CD4-positive, alpha-beta T cell treated with Interferon alpha-2 for 1 hour (primary cell): Measurements from ENCODE around the gene FBXL17.
"Not testable (repeated sequence)": the region's sequence is repeated elsewhere in the genome, so short reads cannot be mapped to it uniquely, and the experiment has no call there.

Experiments
- DNase-seq, 2 donors: peaks; one replicate each; pipeline ENCODE4 v3.0.0-alpha.2; 2020 to 2022

The FBXL17 gene

DNA sequence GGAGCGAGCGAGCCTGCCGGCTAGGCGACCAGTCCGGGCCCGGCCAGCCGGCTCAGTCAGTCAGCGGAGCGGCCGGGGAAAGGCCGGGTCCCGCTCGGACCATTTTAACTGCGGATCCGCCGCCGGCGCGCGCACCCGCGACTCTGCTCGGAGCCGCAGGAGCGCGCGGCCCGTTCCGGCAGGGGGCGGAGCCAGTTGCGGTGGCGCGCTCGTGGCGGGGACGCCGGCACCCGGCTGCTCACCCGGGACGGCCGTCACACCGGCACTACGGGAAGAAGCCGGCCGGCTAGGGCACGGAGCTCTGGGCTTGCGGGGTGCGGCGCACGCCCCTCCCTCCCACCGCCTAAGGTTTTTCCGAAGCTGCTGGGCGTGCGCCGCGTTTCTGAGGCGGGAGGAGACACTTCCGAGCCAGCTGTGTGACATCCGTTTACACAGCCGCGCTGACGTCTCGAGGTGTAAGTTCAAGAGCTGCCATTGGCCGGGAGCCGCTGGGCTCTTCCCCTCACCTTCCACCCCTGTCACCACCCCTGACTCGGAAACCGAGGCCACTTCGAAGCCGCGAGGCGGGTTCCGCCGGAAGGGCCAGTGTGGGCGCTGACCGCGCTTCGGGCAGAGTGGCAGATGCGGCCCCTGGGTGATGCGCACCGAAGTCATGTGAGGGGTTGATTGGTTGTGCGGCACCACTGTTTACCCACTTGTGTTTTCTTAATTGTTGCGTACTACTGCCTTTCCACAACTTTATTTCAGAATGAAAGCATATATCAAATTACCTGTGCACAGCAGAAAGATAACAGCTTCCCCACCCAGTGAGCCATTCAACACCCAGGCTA, at the start of gene FBXL17:
FBXL17 (minus strand) TSS at position 145 of the 830 bp plus-strand sequence.
- DNase-seq = peak; percentile 93

DNA sequence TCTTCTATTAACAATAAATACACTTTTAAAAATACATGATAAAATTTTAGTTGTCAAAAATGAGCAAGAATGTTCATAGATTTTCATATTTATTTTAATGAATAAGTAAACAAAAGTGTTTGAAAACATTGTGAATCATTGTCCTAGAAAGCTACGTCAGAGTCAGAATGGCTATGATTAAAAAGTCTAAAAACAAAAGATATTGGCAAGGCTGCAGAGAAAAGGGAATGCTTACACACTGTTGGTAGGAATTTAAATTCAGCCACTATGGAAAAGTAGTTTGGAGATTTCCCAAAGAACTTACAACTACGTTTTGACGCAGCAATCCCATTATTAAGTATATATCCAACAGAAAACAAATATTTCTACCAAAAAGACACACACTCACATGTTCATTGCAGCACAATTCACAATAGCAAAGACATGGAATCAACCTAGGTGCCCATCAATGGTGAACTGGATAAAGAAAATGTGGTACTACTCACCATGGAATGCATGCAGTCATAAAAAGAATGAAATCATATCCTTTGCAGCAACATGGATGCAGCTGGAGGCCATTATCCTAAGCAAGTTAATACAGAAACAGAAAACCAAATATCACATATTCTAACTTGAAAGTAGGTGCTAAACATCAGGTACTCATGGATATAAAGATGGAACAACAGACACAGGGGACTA, 49.2 kb upstream of the FBXL17 start:
- no peak for DNase-seq

DNA sequence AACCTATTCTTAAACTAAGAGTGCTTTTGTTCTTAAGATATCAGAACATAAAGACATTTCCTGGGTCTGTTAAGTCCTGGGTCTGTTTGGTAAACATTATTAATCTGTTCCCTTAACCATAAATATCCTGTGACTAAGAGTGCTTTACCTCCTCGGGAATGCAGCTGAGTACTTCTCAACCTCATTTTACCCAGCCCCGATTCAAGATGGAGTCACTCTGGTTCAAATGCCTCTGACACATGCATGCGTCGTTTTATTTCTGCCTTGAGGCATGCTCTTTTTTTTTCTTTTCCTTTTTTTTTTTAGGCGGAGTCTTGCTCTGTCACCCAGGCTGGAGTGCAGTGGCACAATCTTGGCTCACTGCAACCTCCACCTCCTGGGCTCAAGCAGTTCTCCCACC, 39.8 kb upstream of the FBXL17 start:
- DNase-seq = no peak

DNA sequence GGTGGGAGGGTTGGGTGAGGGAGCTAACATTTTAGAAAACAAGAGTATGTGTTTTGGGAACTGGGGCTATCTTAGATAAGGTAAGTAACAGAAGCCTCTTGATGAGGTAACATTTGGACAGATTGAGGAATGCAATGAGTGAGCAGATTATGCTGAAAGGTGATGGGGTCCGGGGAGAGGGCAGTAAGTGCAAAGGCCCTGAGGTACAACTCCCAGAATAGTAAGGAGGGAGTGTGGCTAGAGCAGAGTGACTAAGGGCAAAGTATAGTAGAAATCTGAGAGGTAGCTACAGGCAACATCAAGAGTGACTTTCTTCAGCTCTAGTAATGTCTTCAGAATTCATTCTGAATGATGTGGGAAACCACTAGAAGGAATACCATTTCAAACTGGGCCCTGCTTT, 38.9 kb upstream of the FBXL17 start:
- DNase-seq = no peak

DNA sequence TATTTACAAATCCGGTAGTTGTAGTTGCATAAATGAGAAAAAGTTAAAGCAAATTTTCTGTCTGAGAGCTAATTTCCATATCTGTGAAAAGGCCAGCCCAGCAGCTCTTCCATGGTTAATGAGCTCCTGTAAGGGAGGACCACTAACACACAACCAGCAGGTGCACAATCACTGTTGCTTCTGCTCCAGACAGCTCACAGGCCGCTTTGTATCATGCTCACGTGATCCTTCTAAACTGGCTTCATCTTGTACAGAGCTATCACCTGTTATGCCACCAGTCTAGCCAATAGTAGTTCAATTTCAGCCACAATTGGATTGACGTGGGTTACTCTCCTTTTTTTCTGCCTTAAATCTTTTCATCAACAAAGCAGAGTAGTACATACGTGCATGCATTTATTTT, 38.3 kb upstream of the FBXL17 start:
- no peak for DNase-seq

DNA sequence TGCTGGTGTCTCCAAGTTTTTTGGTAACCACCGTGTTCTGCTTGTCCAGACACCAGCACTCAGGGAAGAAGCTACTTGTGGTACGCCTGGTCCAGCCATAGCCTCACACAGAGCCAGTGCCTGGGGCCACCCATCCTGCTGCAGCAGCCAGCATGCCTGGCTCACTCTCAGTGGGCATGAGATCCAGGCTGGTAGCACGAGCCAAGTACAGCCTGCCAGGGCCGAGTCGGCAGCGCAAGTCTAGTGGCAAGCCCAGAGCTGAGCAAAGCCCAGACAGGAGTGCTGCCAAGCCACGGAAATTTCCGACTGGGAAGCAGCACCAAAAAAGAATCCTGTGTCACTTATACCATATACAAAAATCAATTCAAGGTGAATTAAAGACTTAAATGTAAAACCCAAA, 36.3 kb upstream of the FBXL17 start:
- no peak for DNase-seq

DNA sequence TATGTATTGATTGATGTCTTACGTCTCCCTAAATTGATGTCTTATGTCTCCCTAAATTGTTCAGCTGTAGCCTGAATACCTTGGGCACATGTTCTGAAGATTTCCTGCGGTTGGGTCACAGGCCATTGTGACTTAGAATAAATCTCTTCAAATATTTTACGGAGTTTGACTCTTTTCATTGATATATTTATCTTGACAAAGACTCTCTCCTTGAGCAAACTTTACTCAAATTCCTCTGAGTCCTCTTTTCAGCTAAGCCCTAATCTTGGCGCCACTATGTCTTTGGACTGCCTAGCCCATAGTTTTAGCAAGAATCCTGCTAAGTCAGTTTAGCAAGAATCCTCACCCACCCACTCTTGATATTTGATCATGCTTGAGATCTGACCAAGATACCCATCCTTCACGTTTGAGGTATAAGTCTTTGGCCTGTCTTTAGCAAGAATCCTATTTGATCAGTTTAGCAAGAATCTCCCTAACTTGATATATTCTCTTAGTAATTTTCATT, 35.3 kb upstream of the FBXL17 start:
- DNase-seq = no peak

DNA sequence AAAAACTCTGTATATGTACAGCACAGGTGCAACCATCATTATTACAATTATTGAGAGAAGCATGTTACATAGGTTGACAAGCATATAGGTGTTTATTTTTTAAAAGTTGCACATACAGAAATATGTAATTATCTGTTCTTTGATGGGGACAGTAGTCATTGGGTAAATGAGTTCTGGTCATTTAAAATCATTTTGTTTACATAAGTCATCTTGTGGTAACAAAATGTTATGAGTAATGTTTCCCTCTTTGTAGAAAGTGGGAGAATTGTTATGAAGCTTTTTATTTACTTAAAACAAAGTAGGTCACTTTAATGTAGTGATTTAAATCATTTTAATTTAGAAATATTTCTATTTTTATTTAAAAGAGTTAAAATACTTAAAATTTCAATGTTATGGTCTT, 33.8 kb upstream of the FBXL17 start:
- no peak for DNase-seq

DNA sequence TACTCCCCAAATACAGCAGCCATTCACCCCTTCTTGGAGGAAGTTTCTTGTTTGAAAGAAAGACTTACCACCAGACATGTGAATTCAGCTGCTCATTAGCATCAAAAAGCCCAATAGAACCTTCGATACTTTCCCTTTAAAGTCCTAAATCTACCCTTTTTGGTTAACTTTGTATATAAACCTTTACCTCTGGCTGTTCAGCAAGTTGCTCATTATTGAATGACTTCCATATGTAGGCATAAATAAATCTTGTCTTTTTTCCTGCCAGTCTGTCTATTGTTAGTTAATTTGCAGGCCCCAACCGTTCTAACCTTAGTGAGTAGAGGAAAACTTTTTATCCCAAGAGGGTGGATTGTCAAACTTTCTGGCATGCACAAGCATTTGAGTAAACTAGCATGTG, 27.9 kb upstream of the FBXL17 start:
- no peak for DNase-seq

DNA sequence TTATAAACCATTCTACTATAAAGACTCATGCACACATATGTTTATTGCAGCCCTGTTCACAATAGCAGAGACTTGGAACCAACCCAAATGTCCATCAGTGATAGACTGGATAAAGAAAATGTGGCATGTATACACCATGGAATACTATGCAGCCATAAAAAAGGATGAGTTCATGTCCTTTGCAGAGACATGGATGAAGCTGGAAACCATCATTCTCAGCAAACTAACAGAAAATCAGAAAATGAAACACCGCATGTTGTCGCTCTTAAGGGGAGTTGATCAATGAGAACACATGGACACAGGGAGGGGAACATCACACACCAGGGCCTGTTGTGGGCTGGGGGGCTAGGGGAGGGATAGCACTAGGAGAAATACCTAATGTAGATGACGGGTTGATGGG, 23.3 kb upstream of the FBXL17 start:
- not testable (repeated sequence) for DNase-seq

DNA sequence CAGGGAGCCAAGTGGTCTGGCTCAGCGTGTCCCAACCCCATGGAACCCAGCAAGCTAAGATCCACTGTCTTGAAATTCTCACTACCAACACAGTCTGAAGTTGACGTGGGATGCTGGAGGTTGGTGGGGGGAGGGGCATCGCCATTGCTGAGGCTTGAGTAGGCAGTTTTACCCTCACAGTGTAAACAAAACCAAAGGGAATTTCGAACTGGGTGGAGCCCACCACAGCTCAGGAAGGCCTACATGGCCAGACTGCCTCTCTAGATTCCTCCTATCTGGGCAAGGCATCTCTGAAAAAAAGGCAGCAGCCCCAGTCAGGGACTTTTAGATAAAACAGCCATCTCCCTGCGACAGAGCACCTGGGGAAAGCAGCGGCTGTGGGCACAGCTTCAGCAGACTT, 17.1 kb upstream of the FBXL17 start:
- DNase-seq = no peak

DNA sequence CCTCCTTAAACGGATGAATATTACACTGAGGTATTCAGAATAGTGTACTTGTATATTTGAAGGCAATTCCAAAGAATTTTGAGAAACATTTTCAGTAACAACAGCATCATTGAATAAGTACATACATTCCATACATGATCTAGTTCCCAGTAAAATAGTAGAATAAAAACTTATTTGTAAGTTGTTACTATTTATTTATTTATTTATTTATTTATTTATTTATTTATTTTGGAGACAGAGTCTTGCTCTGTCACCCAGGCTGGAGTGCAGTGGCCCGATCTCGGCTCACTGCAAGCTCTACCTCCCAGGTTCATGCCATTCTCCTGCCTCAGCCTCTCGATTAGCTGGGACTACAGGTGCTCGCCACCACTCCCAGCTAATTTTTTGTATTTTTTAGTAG, 14.9 kb upstream of the FBXL17 start:
- not testable (repeated sequence) for DNase-seq

DNA sequence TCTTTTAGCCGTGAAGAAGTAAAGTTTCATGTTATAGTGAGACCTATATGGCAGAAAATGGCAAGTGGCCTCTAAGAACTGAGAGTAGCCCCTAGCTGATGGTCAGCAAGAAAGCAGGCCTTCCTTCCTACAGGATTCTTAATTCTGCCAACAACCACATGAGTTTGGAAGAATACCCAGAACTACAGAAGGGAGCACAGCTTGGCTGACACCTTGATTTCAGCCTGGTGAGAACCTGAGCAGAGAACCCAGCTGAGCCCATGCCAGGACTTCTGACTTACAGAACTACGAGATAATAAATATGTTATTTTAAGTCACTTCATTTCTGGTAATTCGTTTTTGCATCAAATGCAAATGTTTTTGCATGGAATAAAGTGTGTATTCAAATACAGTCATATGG, 5.9 kb upstream of the FBXL17 start:
- no peak for DNase-seq

DNA sequence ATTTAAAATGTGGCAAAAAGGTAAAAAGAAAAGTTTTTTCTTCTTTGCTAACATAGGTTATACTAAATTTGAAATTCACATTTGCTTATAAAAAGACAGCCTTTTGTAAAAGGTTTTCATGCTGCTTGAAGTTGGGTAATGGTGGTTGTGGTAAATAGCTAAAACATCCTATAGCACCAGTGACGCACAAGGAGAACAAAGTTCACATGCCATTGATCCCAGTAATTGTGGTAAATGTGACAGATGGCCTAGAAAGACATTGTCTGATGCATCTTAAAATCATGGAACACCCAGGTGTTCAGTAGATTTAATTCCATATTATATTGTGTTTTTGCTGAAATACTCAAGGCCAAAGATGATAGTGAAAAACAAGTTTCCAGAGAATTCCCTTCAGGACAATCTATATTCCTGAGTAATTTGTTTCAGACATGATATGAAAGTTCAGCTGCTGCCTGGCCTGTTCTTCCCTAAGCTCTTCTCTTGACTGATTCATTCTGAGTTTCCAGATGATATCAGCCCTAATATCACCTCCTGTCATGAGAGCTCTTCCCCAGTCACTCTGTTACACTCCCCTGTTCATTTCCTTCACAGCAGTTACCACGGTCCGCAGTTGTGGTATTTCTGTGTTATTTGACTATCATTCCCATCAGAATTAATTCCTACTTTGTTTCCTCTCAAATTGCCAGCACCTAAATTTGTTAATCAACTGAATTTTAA, 4.6 kb upstream of the FBXL17 start:
- DNase-seq = no peak

DNA sequence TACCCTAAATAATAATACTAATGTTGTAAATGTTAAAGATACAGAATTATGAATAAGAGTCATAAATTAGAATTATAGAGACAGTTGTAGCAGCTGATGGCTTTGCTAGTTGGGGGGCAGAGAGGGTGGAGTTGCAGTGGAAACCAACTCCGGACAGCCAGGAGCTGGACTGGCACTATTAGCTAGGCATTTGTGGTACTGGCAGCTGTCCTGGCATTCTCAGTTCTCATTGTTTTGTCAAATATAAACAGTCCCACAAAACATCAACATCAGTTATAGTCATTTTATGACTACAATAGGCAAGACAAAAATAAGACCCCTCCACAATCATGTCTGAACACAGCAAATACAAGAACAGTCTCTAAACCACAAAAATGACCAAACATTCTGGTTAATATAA, 2.8 kb upstream of the FBXL17 start:
- DNase-seq = no peak

DNA sequence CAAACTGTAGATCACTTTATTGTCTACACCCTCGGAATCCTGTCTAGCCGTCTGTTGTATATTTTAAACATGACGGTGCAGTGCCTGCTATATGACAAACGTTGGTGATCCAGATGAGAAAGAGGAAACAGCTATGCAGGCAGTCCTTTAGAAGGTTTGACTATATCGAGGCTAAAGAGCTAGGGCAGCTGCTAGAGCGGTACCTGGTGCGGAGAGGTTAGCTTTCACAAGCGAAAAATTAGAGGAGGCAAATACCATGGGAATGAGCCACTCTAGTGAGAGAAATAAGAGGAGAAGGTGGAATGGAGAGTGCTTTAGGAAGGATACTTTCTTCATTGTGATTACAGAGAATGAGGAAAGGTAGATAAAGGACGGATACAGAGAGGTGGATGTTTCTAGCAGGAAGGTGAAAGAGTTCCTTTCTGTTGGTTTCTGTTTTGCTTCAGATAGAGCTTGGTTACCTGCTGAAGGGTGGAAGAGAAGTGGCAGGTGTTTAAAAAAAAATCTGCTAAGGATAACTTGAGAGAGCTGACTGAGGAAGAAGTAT, 959 bp upstream of the FBXL17 start:
- DNase-seq = peak; percentile 19 to 50

DNA sequence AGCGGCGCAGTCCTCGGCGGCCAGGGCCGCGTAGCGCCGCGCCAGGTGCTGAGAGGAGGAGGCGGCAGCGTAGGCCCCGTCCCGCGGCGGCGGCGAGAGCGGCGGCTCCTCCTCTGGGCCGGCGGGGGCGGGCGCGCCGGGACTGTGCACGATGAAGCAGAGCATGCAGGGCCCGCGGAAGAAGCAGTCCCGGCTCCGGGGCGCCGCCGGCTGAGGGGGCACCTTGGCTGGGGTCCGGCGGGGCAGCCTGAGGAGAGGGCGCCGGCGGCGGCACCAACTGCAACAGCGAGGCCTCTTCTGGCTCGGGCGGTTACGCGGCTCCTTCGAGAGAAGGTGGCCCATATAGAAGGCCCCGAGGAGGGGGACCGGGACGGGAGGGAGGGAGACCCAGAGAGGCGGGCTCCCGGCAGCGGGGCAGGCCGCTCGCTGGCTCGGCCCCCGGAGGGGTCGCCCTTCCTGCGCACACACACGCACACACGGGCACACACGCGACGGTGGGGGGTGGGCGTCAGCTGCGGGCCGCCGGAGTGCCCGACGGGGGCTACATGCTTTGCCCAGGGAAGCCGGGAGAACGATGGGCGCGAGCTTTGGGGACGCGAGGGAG, 446 bp downstream of the FBXL17 start:
- peak; percentile 74 to 81 for DNase-seq

DNA sequence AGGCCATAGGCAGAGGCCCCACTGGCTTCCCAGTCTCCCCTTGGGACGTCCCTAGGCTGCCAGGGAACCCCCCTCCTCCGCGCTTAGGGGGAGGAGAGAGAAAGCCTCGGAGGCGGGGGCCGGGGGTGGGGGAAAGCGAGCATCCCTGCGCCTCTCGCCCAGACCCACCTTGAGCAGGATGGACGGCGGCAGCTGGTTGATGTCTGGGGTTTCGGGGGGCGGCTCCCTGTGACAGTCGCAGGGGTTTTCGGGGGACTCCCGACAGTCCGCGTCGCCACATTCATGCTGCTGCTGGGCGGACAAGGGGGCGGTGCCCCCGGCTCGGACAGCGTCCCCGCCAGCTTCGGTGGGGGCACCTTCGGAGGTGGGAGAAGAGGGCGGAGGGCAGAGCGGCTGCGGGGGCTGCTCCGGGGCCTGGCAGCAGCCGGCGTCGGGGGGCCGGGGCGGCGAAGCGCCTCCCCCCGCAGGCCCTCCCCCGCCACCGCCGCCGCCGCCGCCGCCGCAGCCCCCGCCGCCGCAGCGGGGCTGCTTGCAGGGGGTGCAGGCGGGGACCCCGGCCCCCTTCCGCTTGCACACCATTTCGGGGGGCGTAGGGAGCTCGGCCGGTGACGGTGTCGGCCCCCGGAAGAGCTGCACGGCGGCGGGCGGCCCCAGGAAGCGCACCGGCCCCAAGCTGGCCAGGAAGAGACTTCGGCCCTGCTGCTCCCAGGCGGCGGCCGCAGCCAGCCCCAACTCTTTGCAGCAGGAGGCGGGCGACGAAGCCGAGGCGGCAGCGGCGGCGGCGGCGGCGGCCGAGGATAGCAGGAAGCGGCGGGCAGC, 1.2 kb downstream of the FBXL17 start:
- peak; percentile 55 to 65 for DNase-seq

DNA sequence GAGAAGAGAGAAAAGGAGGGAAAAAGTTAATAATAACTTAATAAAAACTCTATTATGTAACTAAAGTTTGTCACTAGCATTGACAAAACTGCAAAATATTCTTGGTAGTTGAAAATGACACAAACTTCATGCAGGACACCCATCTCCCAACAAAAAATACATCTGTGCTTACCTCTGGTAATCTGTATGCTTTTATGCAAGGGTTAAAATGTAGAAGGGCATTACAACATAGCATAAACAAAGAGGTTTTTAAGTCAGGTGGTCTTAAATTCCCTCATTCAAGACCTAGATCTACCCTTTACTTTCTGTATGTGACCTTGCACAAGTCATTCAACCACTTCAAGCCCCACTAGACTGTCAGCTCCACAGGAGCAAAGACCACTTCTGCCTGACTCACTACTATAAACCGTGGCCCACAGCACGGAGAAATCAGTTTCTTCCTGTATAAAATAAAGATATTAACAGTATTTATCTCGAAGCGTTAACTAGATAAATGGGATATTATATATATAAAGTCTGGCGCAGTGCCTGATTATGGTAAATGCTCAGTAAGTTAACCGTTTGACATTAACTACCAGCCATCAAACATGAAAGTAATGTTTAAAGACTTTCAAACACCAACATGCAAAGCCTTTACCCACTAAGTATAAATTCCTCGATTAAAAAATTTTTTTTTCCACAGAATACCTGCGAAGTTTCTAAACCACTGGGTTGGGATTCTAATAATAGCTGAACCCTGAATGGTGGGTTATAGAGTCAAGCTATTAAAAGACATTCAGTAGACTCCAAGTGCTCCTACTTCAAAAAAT, 2.0 kb downstream of the FBXL17 start:
- peak in 1 of 2 donors; percentile 10 for DNase-seq

DNA sequence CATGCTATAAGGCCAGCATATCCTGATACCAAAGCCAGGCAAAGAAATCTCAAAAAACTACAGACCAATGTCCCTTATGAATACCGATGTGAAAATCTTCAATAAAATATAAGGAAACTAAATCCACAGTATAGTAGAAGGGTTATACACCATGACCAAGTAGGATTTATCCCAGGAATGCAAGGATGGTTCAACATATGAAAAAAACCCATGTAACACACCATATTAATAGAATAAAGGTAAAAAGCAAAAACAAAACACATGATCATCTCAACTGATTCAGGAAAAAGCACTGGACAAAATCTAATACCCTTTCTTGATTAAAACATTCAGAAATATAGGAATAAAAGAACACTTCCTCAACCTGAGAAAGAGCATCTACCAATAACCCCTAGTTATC, 6.1 kb downstream of the FBXL17 start:
- no peak for DNase-seq

DNA sequence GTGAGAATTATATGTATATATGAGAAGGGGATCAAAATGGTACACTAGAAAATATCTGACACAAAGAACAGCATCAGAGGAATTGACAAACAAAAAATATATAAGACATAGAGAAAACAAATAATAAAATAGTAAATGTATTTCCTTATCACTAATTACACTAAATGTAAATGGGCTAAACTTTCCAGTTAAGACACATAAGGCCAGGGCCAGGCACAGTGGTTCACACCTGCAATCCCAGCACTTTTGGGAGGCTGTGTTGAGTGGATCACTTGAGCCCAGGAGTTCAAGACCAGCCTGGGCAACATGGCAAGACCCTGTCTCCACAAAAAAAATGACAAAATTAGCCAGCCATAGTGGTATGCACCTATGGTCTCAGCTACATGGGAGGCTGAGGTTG, 8.5 kb downstream of the FBXL17 start:
- DNase-seq = no peak
